HG03095 (cell line): Measurements from ENCODE around the gene BRS3.
A peak's percentile ranks its signal among the peaks of the same experiment; 100 is the strongest.

Source experiments
- ATAC-seq: cut with Tn5 transposase; IDR thresholded peaks from one replicate; pipeline ENCODE4 v1.9.1; 2021; ENCODE audit warnings: moderate library complexity; ENCODE audit not compliant: unreplicated experiment

BRS3 gene

DNA sequence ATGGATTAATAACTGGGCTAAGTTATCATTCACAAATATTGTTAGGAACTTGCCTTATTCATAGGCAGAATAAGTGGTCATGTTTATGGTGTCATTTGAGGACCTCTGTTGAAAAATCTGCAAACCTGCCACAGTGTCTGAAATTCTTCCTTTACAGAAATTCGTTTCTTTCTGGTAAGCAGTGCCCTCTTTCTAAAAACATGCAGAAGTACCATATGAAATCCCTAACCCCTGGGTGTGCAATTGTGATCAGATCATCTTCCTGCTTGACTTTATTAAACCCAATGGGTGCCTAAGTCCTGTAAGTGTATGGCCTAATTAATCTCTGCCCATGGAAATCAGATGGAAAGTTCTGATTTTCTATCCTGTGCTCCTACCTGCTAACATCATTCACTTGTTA is 5.3 kb downstream of the BRS3 start:
- ATAC-seq = no peak

DNA sequence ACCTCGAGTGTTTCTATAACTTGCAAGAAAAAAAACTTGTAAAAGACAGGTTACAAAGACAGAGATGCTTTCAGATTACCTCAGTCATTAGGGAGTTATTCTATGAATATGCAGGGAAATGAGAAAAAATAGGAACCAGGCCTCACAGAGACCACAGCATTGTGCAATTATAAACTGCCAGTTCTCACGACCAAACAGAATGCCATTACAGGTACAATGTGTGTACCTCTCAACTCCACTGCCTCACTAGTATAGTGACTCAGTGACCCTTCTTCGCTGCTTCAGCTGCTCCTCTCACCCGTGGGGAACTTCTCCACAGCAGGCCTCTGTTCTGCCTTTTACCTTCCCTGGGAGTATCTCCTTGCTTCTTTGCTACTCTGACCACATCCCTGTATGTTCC is 7.3 kb downstream of the BRS3 start:
- ATAC-seq = no peak

DNA sequence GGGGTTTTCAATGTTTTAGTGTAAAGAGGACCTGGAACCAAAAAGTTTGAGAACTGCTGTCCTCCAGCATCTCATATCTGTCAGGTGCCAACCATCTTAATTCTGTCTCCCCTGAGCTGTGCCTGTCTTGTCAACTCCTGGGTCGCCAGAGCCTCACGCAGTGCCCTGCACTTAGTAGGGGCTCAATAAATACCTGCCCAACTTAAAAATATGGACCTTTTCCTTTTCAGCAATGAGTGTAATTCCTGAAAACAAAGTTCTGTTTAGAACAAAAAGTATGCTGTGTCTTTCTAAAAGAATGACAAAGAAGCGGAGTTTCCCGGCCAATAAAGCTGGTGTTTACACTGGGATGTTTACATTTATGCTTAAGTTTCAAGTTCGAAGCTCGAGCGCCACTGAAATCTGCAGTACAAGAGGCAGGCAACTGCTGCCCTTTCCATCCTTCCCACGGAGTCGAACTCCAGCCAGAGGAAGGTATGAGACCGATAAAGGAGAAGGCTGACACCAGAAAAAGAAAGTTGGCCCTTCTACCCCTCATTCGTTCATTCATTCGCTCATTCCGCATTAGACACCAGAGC is 8.5 kb downstream of the BRS3 start:
- no peak for ATAC-seq

DNA sequence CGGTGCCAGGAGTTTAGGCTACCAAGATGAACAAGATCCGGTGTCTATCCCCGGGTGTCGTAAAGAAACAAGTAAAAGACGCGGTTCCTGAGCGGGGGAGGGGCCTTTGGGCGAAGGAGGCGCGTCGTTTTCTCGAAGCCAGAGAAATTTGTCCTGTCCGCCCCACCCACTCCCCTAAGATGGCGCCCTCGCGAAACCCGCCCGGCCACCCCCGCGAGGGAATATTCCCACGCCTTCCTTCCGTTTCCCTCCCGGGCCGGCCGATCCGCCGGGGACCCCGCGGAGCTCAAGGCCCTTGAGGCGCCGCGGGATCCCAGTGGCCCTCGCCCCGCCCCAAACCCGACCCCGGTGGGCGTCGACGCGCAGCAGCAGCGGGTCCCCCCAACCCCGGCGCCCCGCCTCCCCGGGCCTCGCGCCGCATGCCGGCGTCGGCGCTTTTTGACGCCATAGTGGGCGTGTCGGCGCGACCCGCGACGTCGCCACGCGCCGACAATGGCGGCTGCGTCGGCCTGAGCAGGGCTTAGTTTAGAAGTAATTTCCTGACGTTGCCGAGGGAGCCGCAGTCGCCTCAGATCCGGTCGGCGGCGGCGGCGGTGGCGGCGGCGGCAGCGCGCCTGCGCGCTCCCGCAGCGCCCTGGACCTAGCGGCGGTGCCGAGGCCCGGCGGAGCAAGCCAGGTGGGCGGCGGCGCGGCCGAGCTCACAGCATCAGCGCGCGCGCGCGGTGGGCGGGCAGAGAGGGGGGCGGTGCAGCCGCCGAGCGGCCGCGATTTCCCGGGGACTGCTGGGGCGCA is 9.2 kb downstream of the BRS3 start:
- peak; percentile 84 for ATAC-seq

DNA sequence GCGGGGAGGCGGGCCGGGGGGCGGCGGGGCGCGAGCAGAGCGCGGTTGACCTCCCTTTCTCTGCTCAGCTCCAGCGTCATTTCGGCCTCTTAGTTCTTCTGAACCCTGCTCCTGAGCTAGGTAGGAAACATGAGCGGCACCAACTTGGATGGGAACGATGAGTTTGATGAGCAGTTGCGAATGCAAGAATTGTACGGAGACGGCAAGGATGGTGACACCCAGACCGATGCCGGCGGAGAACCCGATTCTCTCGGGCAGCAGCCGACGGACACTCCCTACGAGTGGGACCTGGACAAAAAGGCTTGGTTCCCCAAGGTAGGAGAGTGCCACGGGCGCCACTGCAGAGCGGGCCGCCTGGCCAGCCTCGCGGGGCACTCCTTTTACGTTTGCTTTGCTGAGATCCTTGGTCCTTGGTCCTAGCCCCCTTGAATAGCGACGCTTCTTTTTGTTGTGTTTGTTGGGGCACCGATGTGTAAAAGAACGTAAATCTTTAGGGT is 9.9 kb downstream of the BRS3 start, which contains the start of gene HTATSF1:
Gene HTATSF1, plus strand, starts transcription at position 37 of the 497 bp plus-strand sequence. Its CDS starts 93 bp downstream, at position 130.
- ATAC-seq = peak; percentile 7

DNA sequence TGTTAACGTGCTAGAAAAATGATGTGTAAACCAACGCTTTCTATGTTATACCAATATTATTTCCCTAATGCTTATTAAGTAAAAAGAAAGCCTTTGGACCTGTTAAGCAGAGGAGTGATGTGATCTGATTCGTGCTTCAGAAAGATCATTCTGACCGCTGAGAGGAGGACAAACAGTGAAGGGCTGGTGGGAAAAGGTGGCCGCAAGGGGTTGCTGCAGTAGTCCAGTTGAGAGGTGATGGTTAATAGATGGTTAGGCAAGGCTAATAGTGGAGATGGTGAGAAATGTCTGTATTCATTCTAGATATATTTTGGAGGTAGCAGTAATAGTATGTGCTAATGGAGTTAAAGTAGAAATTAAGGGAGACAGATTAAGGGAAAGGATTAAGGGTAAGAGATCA is 31.3 kb downstream of the BRS3 start:
- ATAC-seq = no peak

DNA sequence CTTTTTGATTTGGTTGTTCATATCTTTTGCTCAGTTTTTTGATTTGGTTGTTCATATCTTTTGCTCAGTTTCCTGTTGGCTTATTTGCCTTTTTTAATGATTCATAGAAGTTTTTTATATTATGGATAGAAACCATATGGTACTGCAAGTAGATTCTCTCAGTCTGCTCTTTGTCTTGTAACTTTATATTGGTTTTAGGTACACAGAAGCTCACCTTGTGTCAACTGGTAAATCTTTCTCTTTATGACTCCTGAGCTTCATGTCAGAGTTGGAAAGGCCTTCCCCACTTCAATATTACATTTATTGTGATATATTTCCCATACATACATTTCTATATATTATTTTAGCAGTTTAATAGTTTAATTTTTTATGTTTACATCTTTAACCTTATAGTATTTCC is 36.0 kb downstream of the BRS3 start:
- ATAC-seq = no peak

DNA sequence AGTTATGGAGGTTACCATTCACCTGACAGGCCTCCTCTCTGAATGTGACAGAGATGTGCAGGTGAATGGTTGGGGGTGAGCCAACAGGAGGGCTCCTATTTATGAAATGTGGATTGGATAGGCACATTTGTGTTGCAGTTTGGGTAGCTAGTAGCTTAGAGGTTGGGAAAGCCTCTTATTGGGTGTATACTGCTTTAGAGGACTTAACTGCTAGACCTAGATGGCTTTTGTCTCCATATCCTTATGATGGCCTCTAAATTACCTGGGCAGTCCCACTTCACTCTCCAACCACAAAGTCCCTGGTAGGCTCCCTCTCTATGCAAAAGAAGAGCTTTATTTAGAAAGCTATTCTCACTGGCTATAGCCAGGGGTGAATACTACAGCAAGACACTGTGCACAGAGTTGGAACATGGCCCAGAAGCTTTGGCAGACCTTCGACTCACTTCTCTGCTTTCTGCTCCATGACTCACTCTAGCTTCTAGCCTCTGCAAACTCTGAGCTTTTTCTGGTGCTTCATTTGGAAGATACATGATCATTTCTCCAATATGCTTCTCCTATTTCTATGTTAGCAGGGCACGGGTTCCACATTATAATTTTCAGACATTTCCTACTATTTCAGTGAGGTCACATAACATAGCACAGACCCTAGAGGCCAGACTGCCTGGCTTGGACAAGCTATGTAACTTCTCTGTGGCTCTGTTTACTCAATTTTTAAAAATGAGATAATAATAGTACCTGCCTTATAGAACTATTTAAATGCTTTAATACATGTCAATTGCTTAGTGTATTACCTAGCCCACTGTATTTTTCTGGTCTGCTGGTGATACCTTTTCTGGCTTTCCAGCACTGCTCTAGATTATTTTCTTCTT is 38.2 kb downstream of the BRS3 start:
- no peak for ATAC-seq

DNA sequence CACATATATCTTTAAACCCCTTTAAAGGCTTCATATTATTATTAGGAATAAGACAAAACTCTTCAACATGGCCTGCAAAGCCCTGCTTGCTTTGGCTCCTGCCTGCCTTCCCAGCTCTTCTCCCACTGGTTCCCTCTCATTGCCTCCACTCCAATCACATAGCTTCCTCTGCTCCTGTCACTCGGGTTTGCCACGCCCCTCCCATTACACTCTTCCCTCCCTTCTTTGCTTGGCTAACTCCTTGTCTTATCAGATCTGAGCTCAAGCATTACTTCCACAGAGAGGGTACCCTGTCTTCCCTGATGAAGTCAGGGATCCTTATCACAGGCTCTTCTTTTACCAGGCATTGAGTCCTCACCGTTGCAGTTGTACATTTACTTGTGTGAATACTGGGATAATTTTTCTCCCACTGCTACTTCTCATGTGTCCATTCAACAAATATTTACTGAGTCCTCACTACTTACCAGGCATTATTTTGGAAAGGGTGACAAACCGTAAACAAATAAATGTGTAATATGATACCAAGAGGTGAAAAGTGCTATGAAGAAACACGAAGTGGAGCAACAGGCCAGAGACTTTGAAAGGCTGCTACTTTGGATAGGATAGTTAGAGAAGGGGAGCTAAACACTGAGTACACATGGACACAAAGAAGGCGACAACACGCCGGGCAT is 41.0 kb downstream of the BRS3 start:
- ATAC-seq = no peak

DNA sequence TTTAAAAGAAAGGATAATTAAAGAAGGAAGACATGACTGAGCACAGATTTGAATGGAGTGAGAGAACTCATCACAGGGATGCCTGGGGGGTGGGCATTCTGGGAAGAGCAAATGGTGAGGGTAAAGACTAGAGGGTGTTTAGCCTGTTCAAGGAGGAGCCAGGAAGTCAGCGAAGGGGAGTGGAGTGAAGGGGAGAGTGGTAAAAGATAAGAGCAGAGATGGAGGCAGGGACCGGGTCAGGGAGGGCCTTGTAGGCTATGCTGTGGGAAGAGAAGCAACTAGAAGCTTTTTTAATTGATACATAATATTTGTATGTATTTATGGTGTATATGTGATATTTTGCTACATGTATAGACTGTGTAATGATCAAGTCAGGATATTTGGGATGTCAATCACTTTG is 42.0 kb downstream of the BRS3 start:
- no peak for ATAC-seq

DNA sequence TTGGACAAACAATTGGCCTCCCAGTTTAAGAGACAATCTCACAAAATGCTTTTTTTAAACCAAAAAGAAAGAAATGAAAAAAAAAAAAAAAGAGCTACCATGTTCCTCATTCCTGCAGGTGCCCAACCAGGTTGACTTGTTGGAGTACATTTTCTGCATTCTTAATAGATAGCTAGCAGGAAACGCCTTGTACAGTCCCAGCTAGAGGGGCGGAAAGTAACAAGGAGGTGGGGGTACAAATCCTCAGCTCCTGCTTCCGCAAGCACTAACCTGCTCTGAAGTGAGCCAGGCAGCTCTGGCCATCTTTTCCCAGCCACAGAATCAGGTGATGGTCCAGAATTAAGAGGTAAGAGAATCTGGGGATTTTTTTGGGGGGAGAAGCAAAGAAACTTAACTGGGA is 44.2 kb downstream of the BRS3 start, which contains the start of gene VGLL1:
Gene VGLL1, plus strand, starts transcription at position 265 of the 400 bp plus-strand sequence. CDS start 3,806 bp downstream, outside the sequence.
- no peak for ATAC-seq

DNA sequence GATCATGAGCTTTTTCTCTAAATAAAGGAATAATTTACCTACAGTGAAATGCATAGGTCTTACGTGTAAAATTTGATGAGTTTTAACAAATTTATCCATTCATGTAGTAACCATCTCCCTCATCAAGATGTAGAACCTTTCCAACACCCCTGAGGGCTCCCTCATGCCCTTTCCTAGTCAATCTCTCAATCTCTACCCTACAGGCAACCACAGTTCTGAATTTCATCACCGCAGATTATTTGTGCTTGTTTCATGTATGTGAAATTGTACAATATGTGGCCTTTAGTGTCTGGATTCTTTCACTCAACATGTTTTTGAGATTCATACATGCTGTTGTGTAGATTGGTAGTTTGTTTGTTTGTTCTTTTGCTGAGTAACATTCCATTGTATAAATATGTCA is 46.4 kb downstream of the BRS3 start:
- no peak for ATAC-seq

DNA sequence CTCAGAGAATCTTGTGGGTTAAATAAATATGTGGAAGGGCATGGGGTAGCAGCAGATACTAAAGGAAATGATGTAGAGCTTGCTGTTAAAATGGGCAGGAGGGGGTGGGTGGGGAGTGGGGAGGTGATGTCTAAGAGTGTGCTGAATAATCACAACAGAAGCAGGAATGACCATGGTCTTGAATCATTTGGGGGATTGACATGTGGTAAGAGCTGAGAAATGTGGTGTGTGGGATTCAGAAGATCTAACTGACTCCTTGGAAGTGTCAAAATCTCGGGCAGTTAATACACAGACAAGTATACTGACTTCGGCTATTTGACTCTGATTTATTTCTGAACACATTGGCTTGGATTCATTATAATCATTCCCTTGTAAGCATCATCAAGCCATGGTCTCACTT is 51.1 kb downstream of the BRS3 start:
- ATAC-seq = no peak

DNA sequence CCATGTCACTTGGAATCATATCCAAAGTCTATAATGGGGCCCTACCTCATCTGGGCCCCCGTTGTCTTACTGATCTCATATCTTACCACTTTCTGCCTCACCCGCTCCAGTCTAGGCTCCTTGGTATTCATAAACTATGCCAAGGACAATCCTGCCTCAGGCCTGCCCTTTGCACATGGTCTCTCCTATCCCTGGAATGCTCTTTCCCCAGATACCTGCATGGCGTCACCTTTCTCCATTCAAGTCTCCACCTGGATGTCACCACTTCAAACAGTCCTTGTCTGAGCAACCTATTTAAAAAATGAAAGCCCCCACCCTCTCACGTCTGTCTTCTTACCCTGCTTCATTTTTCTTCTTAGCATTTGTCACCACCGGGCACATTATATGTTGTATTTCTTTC is 52.5 kb downstream of the BRS3 start:
- ATAC-seq = no peak

DNA sequence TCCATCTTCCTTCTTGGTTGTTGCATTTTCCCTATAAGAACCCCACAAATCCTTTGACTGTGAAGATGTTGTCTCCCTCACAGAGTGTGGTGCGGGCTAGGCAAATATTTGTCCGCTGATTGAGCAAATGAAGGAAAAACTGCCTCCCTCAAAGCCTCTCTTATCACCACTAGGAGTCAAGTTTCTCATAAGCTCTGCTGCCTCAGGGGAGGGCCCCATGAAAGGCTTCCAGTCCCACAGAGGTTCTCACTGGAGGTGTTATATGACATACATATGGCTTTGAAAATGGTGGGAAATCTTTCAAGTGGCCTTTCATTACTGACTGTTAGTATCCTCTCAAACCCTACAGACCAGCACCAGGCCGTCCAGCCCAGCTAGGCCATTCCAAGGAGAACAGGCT is 53.5 kb downstream of the BRS3 start:
- ATAC-seq = no peak

DNA sequence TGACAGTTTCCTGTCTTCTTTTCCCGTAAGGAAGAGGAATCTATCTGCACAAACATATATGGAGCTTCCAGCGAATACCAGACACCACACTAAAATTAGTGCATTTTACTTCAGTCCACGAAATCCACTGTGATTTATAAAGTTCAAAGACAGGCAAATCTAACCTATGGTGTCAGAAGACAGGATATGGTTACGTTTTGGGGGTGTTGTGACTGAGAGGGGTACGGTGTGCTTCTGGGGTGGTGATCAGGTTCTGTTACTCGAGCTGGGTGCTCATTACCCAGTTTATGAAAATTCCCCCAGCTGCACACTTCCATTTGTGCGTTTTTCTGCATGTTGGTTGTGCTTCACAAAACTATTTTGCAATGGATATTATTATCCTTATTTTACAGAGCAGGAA is 54.5 kb downstream of the BRS3 start:
- no peak for ATAC-seq
